Mucosa of stomach (tissue), 1 donor: ENCODE measurements around the gene CDC25B.
"Not testable (repeated sequence)": the region's sequence is repeated elsewhere in the genome, so short reads cannot be mapped to it uniquely, and the experiment has no call there.

Experiments
- H3K27me3 ChIP-seq: one replicate; pipeline ENCODE4 v1.7.0; 2013; ENCODE audit warnings: mild to moderate bottlenecking, low read length; ENCODE audit not compliant: control insufficient read depth, insufficient read depth
- H3K36me3 ChIP-seq: one replicate; pipeline ENCODE4 v1.7.0; 2013; ENCODE audit warnings: low read length; ENCODE audit not compliant: control insufficient read depth, insufficient read depth
- H3K4me1 ChIP-seq: one replicate; pipeline ENCODE4 v1.7.0; 2013; ENCODE audit warnings: mild to moderate bottlenecking, low read length; ENCODE audit not compliant: control insufficient read depth, insufficient read depth
- H3K4me3 ChIP-seq: one replicate; pipeline ENCODE4 v1.7.0; 2013; ENCODE audit warnings: low read length
- H3K9ac ChIP-seq: one replicate; pipeline ENCODE4 v1.7.0; 2013; ENCODE audit warnings: mild to moderate bottlenecking, low read length, moderate library complexity
- H3K9me3 ChIP-seq: one replicate; pipeline ENCODE4 v1.7.0; 2013; ENCODE audit warnings: mild to moderate bottlenecking, low read length, moderate library complexity; ENCODE audit not compliant: control insufficient read depth
- donor health status: Pancreatic carcinoma.

Gene CDC25B

GRCh38 chr20:3839328-3839727 is 43.2 kb downstream of the CDC25B start:
- Histone ChIP-seq H3K4me3 (no peak overlapping the region), H3K36me3 (no peaks in the 10 kb centered on the region), H3K9ac (no peak overlapping the region), H3K4me1 (no peaks in the 10 kb centered on the region), H3K9me3 (no peaks in the 10 kb centered on the region), H3K27me3 (no peaks in the 10 kb centered on the region)

GRCh38 chr20:3840201-3840600 is 44.1 kb downstream of the CDC25B start:
- not testable (repeated sequence) for H3K27me3 ChIP-seq, H3K9ac ChIP-seq, H3K36me3 ChIP-seq, H3K4me1 ChIP-seq, H3K9me3 ChIP-seq, H3K4me3 ChIP-seq

- H3K9ac ChIP-seq, result no peak overlapping the region
- no peaks in the 10 kb centered on the region for H3K36me3 ChIP-seq
- H3K27me3 ChIP-seq, result no peaks in the 10 kb centered on the region
- H3K4me1 ChIP-seq, result peaks cover 2% of the 10 kb centered on the region
- no peaks in the 10 kb centered on the region for H3K9me3 ChIP-seq
- H3K4me3 ChIP-seq, result no peak overlapping the region
Observed at GRCh38 chr20:3842348-3842930, 46.3 kb downstream of the CDC25B start.

- Histone ChIP-seq H3K4me3 (no peak overlapping the region), H3K36me3 (no peaks in the 10 kb centered on the region), H3K27me3 (no peaks in the 10 kb centered on the region), H3K9ac (no peak overlapping the region), H3K4me1 (peaks cover 7% of the 10 kb centered on the region), H3K9me3 (no peaks in the 10 kb centered on the region)
Observed at GRCh38 chr20:3843490-3843889, 47.4 kb downstream of the CDC25B start.

GRCh38 chr20:3843990-3844619 is 48.0 kb downstream of the CDC25B start:
- H3K9me3 ChIP-seq, H3K9ac ChIP-seq, H3K27me3 ChIP-seq, H3K4me1 ChIP-seq, H3K4me3 ChIP-seq, H3K36me3 ChIP-seq: not testable (repeated sequence)

- no peaks in the 10 kb centered on the region for H3K9me3 ChIP-seq
- peak overlapping the region; percentile 15 for H3K4me3 ChIP-seq
- H3K36me3 ChIP-seq, result no peaks in the 10 kb centered on the region
- H3K4me1 ChIP-seq, result peaks cover 7% of the 10 kb centered on the region
- no peaks in the 10 kb centered on the region for H3K27me3 ChIP-seq
- peak overlapping the region; percentile 98 for H3K9ac ChIP-seq
Observed at GRCh38 chr20:3846378-3846739, 50.2 kb downstream of the CDC25B start.

GRCh38 chr20:3846740-3847428 is 50.8 kb downstream of the CDC25B start, which contains the start of gene MAVS:
Gene MAVS (plus strand): TSS chr20:3846834. CDS start chr20:3854625, 7,791 bp downstream.
- no peaks in the 10 kb centered on the region for H3K36me3 ChIP-seq
- H3K4me1 ChIP-seq, result peaks cover 7% of the 10 kb centered on the region
- no peaks in the 10 kb centered on the region for H3K9me3 ChIP-seq
- peak within 1 kb of the TSS; percentile 98 for H3K9ac ChIP-seq
- H3K4me3 ChIP-seq, result peak within 1 kb of the TSS; percentile 15
- H3K27me3 ChIP-seq, result no peaks in the 10 kb centered on the region

- Histone ChIP-seq H3K9me3 (no peaks in the 10 kb centered on the region), H3K4me3 (peak overlapping the region; percentile 15), H3K9ac (peak overlapping the region; percentile 98), H3K4me1 (peaks cover 7% of the 10 kb centered on the region), H3K27me3 (no peaks in the 10 kb centered on the region), H3K36me3 (no peaks in the 10 kb centered on the region)
Observed at GRCh38 chr20:3847429-3847940, 51.4 kb downstream of the CDC25B start.

- H3K4me3 ChIP-seq, result no peak overlapping the region
- H3K9me3 ChIP-seq, result no peaks in the 10 kb centered on the region
- no peaks in the 10 kb centered on the region for H3K36me3 ChIP-seq
- H3K27me3 ChIP-seq, result no peaks in the 10 kb centered on the region
- no peak overlapping the region for H3K9ac ChIP-seq
- peaks cover 7% of the 10 kb centered on the region for H3K4me1 ChIP-seq
Observed at GRCh38 chr20:3848565-3848964, 52.5 kb downstream of the CDC25B start.

- Histone ChIP-seq H3K4me3 (no peak overlapping the region), H3K36me3 (peaks cover 4% of the 10 kb centered on the region), H3K9me3 (no peaks in the 10 kb centered on the region), H3K4me1 (no peaks in the 10 kb centered on the region), H3K9ac (no peak overlapping the region), H3K27me3 (no peaks in the 10 kb centered on the region)
Observed at GRCh38 chr20:3854462-3854871, 58.4 kb downstream of the CDC25B start.
